ENCODE measurements around the gene EVC.

GRCh38 chr4:5826437-5827107 is 115.6 kb downstream of the EVC start:
- TF ChIP-seq POLR2A (IDR thresholded peaks at IDR 0.05) (no peak), CTCF (IDR thresholded peaks at IDR 0.05) (no peak)
